Pancreas (tissue), 10 donors: ENCODE results near the gene SAMM50. TPM values are rescaled to one million over a fixed set of nuclear protein-coding genes. Genes with fewer than 3 reads are reported as not detected.

ENCODE experiments used
- ATAC-seq, 4 donors: fragments of 200-7000 bp; cut with Tn5 transposase; one replicate each; pipeline versions ENCODE4 v1.8.0 to v1.9.1; 2020; ENCODE audit warnings: mild to moderate bottlenecking in 4 of 4, moderate library complexity in 4 of 4
- DNase-seq, 6 donors: peaks; one replicate each; pipeline ENCODE4 v3.0.0-alpha.2; 2020
- FAIRE-seq: peaks from 2 replicates; lab custom pipeline; 2012; peaks lifted over from hg19 to GRCh38; lab: Jason Lieb, UNC
- H3K27ac ChIP-seq, 4 donors: fragments of 200-600 bp; sonication (generic); 1 replicate in 3 of 4; 2 replicates in 1 of 4; pipeline versions ENCODE4 v1.5.0 to v1.8.0; 2020
- H3K27me3 ChIP-seq, 4 donors: fragments of 200-600 bp; one replicate each; pipeline ENCODE4 v1.8.0; 2021
- H3K36me3 ChIP-seq, 3 donors: fragments of 200-600 bp; sonication (generic) in 1 of 3; one replicate each; pipeline versions ENCODE4 v1.5.0 to v1.8.0; 2020 to 2021
- H3K4me1 ChIP-seq, 3 donors: fragments of 200-600 bp; one replicate each; pipeline ENCODE4 v1.8.0; 2021
- H3K4me3 ChIP-seq, 4 donors: fragments of 200-600 bp; sonication (generic) in 2 of 4; one replicate each; pipeline versions ENCODE4 v1.5.0 to v1.8.0; 2020 to 2021
- H3K9me3 ChIP-seq, 4 donors: fragments of 200-600 bp; one replicate each; pipeline ENCODE4 v1.8.0; 2021
- WGBS, 2 donors: extraction: QIAGEN DNeasy Blood & Tissue Kit; methylation state at CpG; one replicate each; pipeline ENCODE4 v1.1.7; 2013; 5-methylcytosine and 5-hydroxymethylcytosine counted together
- intact Hi-C, 3 donors: fragments of 100-400 bp; cut with DNase I; formaldehyde crosslinking; loops; one replicate each; pipeline versions ENCODE4 v1.11.1 to v1.14.2; 2022
- polyA plus RNA-seq, 2 donors: library from polyadenylated mRNA; stranded (reverse); fragments of 200-250 nt; gene quantifications; one replicate each; pipeline ENCODE4 v1.2.3, GENCODE V29; 2013
- total RNA-seq, 6 donors: library from RNA; stranded (reverse); fragmentation: NEBNext Ultra II Directional in 4 of 6; extraction: Animal tissue kit (Norgen Biotek cat#: 25700) in 4 of 6; gene quantifications; one replicate each; pipeline versions ENCODE4 v1.2.1 to v1.2.4, GENCODE V29; 2021 to 2023
- TF ChIP-seq, protein P1 (sequence below), 4 donors: fragments of 200-600 bp; sonication (generic) in 3 of 4; IDR thresholded peaks; one replicate each; pipeline versions ENCODE4 v1.5.0 to v1.8.0; 2021; ENCODE audit warnings: antibody characterized with exemption in 4 of 4
- donor health status: healthy with polysubstance abuse.
- donor health status: DM: no; HTN: no; CAD: no; lungs with moderate emphysema.
- donor health status: DM: no; HTN: no; CAD: no.
- donor health status: control.
- donor health status: control.
- donor health status: Bipolar disorder and iron deficiency.
- donor health status: DM: yes; HTN: yes; CAD: no.
- donor health status: DM: no; HTN: no; CAD: no.
- donor health status: DM: no; HTN: no; CAD: no.
- donor health status: DM: yes; HTN: yes; CAD: no.

The SAMM50 gene
- total and polyA plus RNA-seq, 8 donors: 9.1 to 24.4 (median 17.5) TPM

DNA sequence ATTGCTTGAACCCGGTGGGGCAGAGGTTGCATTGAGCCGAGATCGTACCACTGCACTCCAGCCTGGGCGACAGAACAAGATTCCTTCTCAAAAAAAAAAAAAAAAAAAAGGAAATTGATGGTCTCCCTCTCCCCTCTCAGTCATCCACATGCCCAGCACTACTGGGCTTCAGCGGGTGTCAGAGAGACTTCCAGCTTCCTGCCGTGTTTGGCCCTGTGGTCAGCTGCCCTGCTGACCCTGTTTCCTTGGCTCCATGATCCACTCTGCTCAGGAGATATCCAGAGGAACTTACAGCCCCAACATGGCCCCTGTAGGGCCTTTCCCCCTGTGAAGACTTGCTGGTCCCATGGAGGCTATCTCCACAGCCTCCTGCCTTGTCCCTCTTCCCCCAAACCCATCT is 37.7 kb upstream of the SAMM50 start:
- FAIRE-seq (no peak), ATAC-seq (peak in 1 of 4 donors; percentile 28)
- intact Hi-C loops: no loop called here

DNA sequence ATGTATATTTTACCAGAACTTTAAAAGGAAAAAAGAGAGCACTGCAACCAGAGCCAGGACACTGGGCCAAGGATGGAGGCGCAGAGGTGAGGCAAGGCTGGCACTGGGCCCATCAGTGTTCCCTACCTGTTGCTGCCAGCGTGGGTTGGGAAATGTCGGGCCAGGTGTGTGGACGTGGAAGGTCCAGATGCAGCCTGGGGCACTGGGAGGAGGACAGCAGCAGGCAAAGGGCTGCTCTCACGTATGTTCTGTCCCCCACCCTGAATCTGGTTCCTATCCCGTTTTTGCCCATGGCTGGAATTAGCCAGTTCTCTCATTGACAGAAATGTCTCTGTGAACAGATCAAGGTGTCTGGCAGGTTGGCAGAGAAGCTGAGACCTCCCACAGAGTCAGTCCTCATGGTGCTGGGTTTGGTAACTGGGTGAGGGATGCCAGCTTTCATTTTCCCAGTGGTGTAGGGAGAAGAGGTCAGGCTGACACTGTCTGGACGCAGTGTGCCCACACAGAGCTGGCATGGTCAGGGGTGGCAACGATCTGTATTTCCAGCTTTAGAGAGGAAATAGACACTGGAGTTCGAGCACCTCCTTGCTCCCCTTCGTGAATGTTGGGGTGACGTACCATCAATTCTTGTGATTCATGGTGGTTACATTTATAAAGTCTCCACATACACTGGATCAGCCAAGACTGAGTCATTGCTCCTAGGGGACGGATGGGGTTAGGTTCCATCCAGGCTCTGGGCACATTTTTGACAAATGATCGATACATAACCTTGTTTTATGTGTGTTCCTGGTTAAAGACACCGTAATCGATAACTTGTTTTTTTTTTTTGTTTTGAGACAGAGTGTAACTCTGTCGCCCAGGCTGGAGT is 35.9 kb upstream of the SAMM50 start:
- no peak for FAIRE-seq
- ATAC-seq: no peak
- H3K4me1 ChIP-seq: no peaks in the 10 kb centered on the region
- no peak overlapping the region for H3K4me3 ChIP-seq
- peak overlapping the region in 1 of 4 donors; percentile 1 for H3K27ac ChIP-seq
- TF ChIP-seq, protein P1, sequence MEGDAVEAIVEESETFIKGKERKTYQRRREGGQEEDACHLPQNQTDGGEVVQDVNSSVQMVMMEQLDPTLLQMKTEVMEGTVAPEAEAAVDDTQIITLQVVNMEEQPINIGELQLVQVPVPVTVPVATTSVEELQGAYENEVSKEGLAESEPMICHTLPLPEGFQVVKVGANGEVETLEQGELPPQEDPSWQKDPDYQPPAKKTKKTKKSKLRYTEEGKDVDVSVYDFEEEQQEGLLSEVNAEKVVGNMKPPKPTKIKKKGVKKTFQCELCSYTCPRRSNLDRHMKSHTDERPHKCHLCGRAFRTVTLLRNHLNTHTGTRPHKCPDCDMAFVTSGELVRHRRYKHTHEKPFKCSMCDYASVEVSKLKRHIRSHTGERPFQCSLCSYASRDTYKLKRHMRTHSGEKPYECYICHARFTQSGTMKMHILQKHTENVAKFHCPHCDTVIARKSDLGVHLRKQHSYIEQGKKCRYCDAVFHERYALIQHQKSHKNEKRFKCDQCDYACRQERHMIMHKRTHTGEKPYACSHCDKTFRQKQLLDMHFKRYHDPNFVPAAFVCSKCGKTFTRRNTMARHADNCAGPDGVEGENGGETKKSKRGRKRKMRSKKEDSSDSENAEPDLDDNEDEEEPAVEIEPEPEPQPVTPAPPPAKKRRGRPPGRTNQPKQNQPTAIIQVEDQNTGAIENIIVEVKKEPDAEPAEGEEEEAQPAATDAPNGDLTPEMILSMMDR (IDR thresholded peaks at IDR 0.05): no peak
- H3K9me3 ChIP-seq: no peaks in the 10 kb centered on the region
- H3K27me3 ChIP-seq: no peaks in the 10 kb centered on the region
- intact Hi-C loops: no loop called here
- WGBS, 2 donors: 47 to 49% methylated on average over 16 of the region's 16 CpGs
- DNase-seq: peak in 2 of 6 donors; percentile 25 to 47
- no peaks in the 10 kb centered on the region for H3K36me3 ChIP-seq

More for the DNA sequence above, 37.7 kb upstream of the SAMM50 start:
- TF ChIP-seq, protein P1 (IDR thresholded peaks at IDR 0.05): no peak
- Histone ChIP-seq H3K4me3 (no peak overlapping the region), H3K36me3 (no peaks in the 10 kb centered on the region), H3K4me1 (no peaks in the 10 kb centered on the region), H3K27me3 (no peaks in the 10 kb centered on the region), H3K9me3 (no peaks in the 10 kb centered on the region), H3K27ac (no peak overlapping the region)
- no peak for DNase-seq
- WGBS, 2 donors: 73 to 86% methylated on average over 6 of the region's 6 CpGs

DNA sequence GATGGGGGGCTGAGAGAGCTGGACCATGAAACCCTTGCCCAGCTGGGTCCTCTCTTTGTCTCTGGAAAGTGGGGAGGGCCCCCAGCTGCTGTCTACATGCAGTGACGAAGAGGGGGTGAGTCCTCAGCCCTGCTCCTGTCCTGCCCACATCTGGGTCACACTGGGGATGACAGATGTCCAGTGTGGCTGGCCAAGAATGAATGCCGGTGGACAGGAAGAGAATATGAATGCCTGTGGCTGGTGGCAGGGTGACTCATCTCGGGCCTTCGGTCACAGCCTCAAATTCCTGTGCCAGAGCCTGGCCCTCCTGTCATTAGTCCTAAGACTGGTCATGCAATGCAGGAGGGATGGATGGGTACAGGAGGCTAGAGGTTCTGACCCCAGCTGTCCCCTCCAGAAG is 33.9 kb upstream of the SAMM50 start:
- no peak overlapping the region for H3K27ac ChIP-seq
- no peaks in the 10 kb centered on the region for H3K9me3 ChIP-seq
- 62 to 63% methylated on average over 4 of the region's 4 CpGs for WGBS, 2 donors
- H3K4me3 ChIP-seq: no peak overlapping the region
- FAIRE-seq (no peak), ATAC-seq (no peak), DNase-seq (no peak)
- H3K4me1 ChIP-seq: no peaks in the 10 kb centered on the region
- no peaks in the 10 kb centered on the region for H3K27me3 ChIP-seq
- intact Hi-C loops: no loop called here
- TF ChIP-seq, protein P1 (IDR thresholded peaks at IDR 0.05): no peak
- no peaks in the 10 kb centered on the region for H3K36me3 ChIP-seq

DNA sequence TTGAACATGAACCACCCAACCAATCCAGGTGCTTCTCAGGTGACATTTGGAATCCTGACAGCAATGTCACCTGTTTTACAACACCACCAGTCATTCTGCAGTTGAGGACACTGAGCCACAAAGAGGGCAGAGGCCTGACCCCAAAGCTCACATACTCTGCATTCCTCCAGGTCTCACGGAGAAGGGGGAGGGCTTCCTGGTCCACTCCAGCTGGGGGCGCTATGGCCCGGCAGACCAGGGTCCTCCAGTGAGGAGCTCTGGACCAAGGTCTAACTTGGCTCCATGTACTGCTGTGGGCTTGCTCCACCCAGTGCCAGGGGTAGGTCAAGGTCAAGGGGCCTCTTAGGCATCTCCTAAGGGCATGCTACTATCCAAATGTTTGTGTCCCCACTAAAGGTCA is 33.1 kb upstream of the SAMM50 start:
- 67 to 76% methylated on average over 3 of the region's 3 CpGs for WGBS, 2 donors
- H3K4me1 ChIP-seq: no peaks in the 10 kb centered on the region
- DNase-seq: no peak
- no peak for FAIRE-seq
- intact Hi-C loops: no loop called here
- no peaks in the 10 kb centered on the region for H3K27me3 ChIP-seq
- H3K4me3 ChIP-seq: no peak overlapping the region
- H3K36me3 ChIP-seq: no peaks in the 10 kb centered on the region
- TF ChIP-seq, protein P1 (IDR thresholded peaks at IDR 0.05): no peak
- H3K27ac ChIP-seq: no peak overlapping the region
- ATAC-seq: no peak
- no peaks in the 10 kb centered on the region for H3K9me3 ChIP-seq

DNA sequence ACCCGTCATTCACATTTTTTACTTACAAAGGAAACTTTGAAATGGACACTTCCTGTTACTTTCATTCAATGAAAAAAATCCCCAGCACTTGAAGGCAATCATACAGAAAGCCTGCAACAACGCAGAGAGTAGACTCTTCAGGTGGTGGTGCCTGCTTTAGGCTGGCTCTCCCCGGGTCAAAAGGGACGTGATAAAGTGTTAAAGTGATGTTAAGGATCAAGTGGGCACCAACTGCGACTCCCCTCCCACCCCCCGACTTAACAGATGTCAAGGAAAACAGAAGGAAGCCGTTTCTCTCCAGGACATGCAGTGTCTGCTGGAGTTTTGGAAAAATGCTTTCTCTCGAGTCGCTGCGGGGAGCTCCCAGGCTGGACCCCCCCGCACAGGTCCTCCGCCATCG is 32.1 kb upstream of the SAMM50 start:
- no peaks in the 10 kb centered on the region for H3K36me3 ChIP-seq
- H3K9me3 ChIP-seq: no peaks in the 10 kb centered on the region
- H3K4me1 ChIP-seq: no peaks in the 10 kb centered on the region
- TF ChIP-seq, protein P1 (IDR thresholded peaks at IDR 0.05): no peak
- 5 to 8% methylated on average over 13 of the region's 13 CpGs for WGBS, 2 donors
- DNase-seq (no peak), FAIRE-seq (no peak), ATAC-seq (peak; percentile 7 to 26 (median 17))
- intact Hi-C loops: no loop called here
- no peak overlapping the region for H3K27ac ChIP-seq
- H3K4me3 ChIP-seq: peak overlapping the region in 2 of 4 donors; percentile 52 to 54
- H3K27me3 ChIP-seq: no peaks in the 10 kb centered on the region
